Measurements from ENCODE around the gene LCP1.

- TF ChIP-seq CTCF (IDR thresholded peaks at IDR 0.05 in 4 of 5, conservative IDR thresholded peaks at IDR 0.05 in 1 of 5) (no peak), POLR2A (IDR thresholded peaks at IDR 0.05) (no peak)
Observed at GRCh38 chr13:46119883-46120614, 61.9 kb downstream of the LCP1 start.
